HEK293T (cell line): Measurements from ENCODE around the gene ZBED4.

Source experiments
- CTCF ChIA-PET: fragments of 350-600 bp; formaldehyde crosslinking; extraction: SDS; loops from one replicate; lab custom pipeline; 2021; ENCODE audit warnings: antibody characterized with exemption, inconsistent platforms; lab: Yijun Ruan, JAX
- POLR2A ChIA-PET: fragments of 350-600 bp; formaldehyde crosslinking; extraction: SDS; loops from one replicate; lab custom pipeline; 2020; ENCODE audit warnings: antibody characterized with exemption, inconsistent platforms; lab: Yijun Ruan, JAX
- DNase-seq: peaks from one replicate; pipeline ENCODE4 v3.0.0; 2012; ENCODE audit warnings: mixed read lengths; ENCODE audit errors: extremely low spot score
- ARNT ChIP-seq: fragments of 450-650 bp; IDR thresholded peaks from 2 replicates; pipeline ENCODE4 v1.6.1; 2017; ENCODE audit warnings: mild to moderate bottlenecking
- BHLHE40 ChIP-seq: fragments of 450-650 bp; IDR thresholded peaks from 2 replicates; pipeline ENCODE4 v1.6.1; 2016; ENCODE audit warnings: mild to moderate bottlenecking, moderate library complexity, borderline replicate concordance
- CTBP1 ChIP-seq: fragments of 450-650 bp; IDR thresholded peaks from 2 replicates; pipeline ENCODE4 v1.6.1; 2016; ENCODE audit warnings: borderline replicate concordance
- ELF4 ChIP-seq: fragments of 450-650 bp; IDR thresholded peaks from 2 replicates; pipeline ENCODE4 v1.6.1; 2017; ENCODE audit warnings: antibody characterized with exemption
- FOXA1 ChIP-seq: fragments of 450-650 bp; IDR thresholded peaks from 2 replicates; pipeline ENCODE4 v1.6.1; 2016; ENCODE audit warnings: mild to moderate bottlenecking
- FOXK2 ChIP-seq: fragments of 450-650 bp; IDR thresholded peaks from 2 replicates; pipeline ENCODE4 v1.6.1; 2016; ENCODE audit warnings: mild to moderate bottlenecking
- FOXM1 ChIP-seq: fragments of 450-650 bp; IDR thresholded peaks from 2 replicates; pipeline ENCODE4 v1.6.1; 2017; ENCODE audit warnings: mild to moderate bottlenecking, borderline replicate concordance
- HDGF ChIP-seq: fragments of 450-650 bp; IDR thresholded peaks from 2 replicates; pipeline ENCODE4 v1.6.1; 2017; ENCODE audit warnings: antibody characterized with exemption, borderline replicate concordance
- L3MBTL2 ChIP-seq: fragments of 450-650 bp; conservative IDR thresholded peaks from 2 replicates; pipeline ENCODE4 v1.6.1; 2016; ENCODE audit warnings: mild to moderate bottlenecking
- LEF1 ChIP-seq: fragments of 450-650 bp; IDR thresholded peaks from 2 replicates; pipeline ENCODE4 v1.6.1; 2017; ENCODE audit warnings: mild to moderate bottlenecking, borderline replicate concordance
- NFRKB ChIP-seq: fragments of 450-650 bp; IDR thresholded peaks from 2 replicates; pipeline ENCODE4 v1.6.1; 2016; ENCODE audit warnings: mild to moderate bottlenecking, moderate library complexity
- SP1 ChIP-seq: fragments of 450-650 bp; IDR thresholded peaks from 2 replicates; pipeline ENCODE4 v1.6.1; 2017
- SUZ12 ChIP-seq: fragments of 450-650 bp; IDR thresholded peaks from 2 replicates; pipeline ENCODE4 v1.6.1; 2016; ENCODE audit warnings: mild to moderate bottlenecking
- TARDBP ChIP-seq: fragments of 450-650 bp; IDR thresholded peaks from 2 replicates; pipeline ENCODE4 v1.6.1; 2016
- ZNF384 ChIP-seq: fragments of 450-650 bp; IDR thresholded peaks from 2 replicates; pipeline ENCODE4 v1.6.1; 2016
- TF ChIP-seq, protein P1 (sequence below): fragments of 450-650 bp; IDR thresholded peaks from 2 replicates; pipeline ENCODE4 v1.6.1; 2016

Gene ZBED4

GRCh38 chr22:49917974-49918910 lies 64.6 kb downstream of the ZBED4 start, which contains the start of the genes ALG12 and CRELD2:
Gene ALG12, minus strand, starts transcription at chr22:49918438. Its CDS starts 4,673 bp downstream, at chr22:49913765.
Gene CRELD2, plus strand, starts transcription at chr22:49918634. Its CDS starts 136 bp downstream, at chr22:49918770.
- POLR2A ChIA-PET, result interaction anchor here (0.8 to 1.2 kb wide), 2 partner anchors 15 to 146 kb away, joined by 3 to 4 read pairs; no protein-coding TSS in a partner anchor
- DNase-seq, result peak; percentile 99
- TF ChIP-seq TARDBP (no peak), ELF4 (no peak), LEF1 (no peak), FOXK2 (no peak), ZNF384 (no peak), FOXM1 (no peak), SP1 (no peak), L3MBTL2 (no peak), SUZ12 (no peak), HDGF (no peak), FOXA1 (no peak), BHLHE40 (no peak), NFRKB (no peak)
- TF ChIP-seq, protein P1, sequence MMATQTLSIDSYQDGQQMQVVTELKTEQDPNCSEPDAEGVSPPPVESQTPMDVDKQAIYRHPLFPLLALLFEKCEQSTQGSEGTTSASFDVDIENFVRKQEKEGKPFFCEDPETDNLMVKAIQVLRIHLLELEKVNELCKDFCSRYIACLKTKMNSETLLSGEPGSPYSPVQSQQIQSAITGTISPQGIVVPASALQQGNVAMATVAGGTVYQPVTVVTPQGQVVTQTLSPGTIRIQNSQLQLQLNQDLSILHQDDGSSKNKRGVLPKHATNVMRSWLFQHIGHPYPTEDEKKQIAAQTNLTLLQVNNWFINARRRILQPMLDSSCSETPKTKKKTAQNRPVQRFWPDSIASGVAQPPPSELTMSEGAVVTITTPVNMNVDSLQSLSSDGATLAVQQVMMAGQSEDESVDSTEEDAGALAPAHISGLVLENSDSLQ, result no peak
- CTCF ChIA-PET, result interaction anchor here (0.6 to 0.7 kb wide), 2 partner anchors 112 to 315 kb away, joined by 3 read pairs; no protein-coding TSS in a partner anchor

DNA sequence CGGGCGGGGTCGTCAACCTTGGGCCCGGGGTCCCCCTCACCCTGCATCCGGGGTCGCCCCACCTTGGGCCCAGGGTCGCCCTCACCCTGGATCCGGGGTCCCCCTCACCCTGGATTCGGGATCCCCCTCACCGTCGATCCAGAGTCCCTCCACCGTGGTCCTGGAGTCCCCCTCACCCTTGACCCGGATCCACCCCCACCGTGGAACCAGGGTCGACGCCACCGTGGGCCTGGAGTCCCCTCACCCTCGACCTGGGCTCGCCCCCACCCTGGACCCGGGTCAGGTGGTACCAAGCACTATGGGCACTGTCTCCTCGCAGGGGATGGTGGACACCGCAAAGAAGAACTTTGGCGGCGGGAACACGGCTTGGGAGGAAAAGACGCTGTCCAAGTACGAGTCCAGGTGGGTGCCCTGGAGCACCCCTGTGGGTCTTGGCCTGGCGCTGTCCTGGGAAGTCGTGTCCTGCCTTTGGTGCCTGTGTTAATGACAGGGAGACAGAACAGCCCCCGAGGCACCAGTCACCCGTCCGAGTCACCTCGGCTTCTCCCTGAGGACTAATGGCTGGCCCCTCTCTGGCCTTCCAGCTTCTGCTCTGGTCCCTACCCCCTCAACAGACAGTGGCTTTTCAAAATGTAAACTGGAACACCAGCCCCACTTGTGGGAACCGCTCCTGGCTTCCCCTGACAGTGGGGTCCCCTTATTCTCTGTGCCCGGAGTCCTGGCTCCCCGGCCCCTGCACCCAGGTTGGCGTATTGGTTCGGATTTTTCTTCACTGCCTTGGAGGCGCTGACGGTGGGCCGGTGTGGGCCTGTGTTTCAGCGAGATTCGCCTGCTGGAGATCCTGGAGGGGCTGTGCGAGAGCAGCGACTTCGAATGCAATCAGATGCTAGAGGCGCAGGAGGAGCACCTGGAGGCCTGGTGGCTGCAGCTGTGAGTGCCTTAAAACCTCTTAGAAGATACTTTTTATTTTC lies 65.6 kb downstream of the ZBED4 start:
- DNase-seq, result no peak
- ChIA-PET CTCF (interaction anchor here (0.9 kb wide), 1 partner anchor 60 kb away, joined by 4 read pairs; no protein-coding TSS in a partner anchor), POLR2A (no interaction called here)
- no peak for TF ChIP-seq FOXM1
- no peak for TF ChIP-seq ELF4

- TF ChIP-seq ARNT, result no peak
- TF ChIP-seq LEF1, result no peak
- TF ChIP-seq FOXM1, result no peak
- no peak for TF ChIP-seq SUZ12
- POLR2A ChIA-PET, result no interaction called here
- DNase-seq, result no peak
- CTCF ChIA-PET, result no interaction called here
Observed at GRCh38 chr22:49920859-49921258, 67.2 kb downstream of the ZBED4 start.

GRCh38 chr22:49921508-49922278 lies 68.0 kb downstream of the ZBED4 start:
- TF ChIP-seq L3MBTL2 (no peak), BHLHE40 (no peak), SP1 (no peak), TARDBP (no peak), HDGF (no peak), FOXK2 (no peak)
- CTCF ChIA-PET, result no interaction called here

GRCh38 chr22:49922484-49922883 lies 68.8 kb downstream of the ZBED4 start:
- ChIA-PET CTCF (no interaction called here), POLR2A (no interaction called here)
- TF ChIP-seq ARNT, result no peak
- TF ChIP-seq FOXM1, result no peak
- TF ChIP-seq, protein P1, result no peak
- TF ChIP-seq FOXK2, result no peak
- no peak for TF ChIP-seq L3MBTL2
- TF ChIP-seq BHLHE40, result no peak
- no peak for TF ChIP-seq SP1
- TF ChIP-seq FOXA1, result no peak
- TF ChIP-seq ELF4, result no peak
- no peak for TF ChIP-seq SUZ12
- TF ChIP-seq CTBP1, result no peak
- TF ChIP-seq TARDBP, result no peak
- no peak for TF ChIP-seq NFRKB
- no peak for TF ChIP-seq LEF1
- no peak for TF ChIP-seq ZNF384
- DNase-seq, result no peak

More at GRCh38 chr22:49921508-49922278, 68.0 kb downstream of the ZBED4 start:
- POLR2A ChIA-PET, result no interaction called here
- DNase-seq, result no peak

GRCh38 chr22:49922926-49923325 lies 69.3 kb downstream of the ZBED4 start:
- TF ChIP-seq SUZ12, result no peak
- no peak for TF ChIP-seq SP1
- CTCF ChIA-PET, result no interaction called here
- no peak for DNase-seq
- POLR2A ChIA-PET, result no interaction called here
